H1 (cell line): Measurements from ENCODE around the gene CST9L. TPM values are rescaled to one million over a fixed set of nuclear protein-coding genes. Genes with fewer than 3 reads are reported as not detected.

Experiments
- CTCF ChIA-PET: fragments of 300-600 bp; sonication (Branson Sonifier 250); formaldehyde crosslinking; loops from one replicate; lab custom pipeline; 2021; ENCODE audit not compliant: partially characterized antibody; lab: Charles Lee
- POLR2A ChIA-PET: fragments of 300-600 bp; sonication (Branson Sonifier 250); formaldehyde crosslinking; loops from one replicate; lab custom pipeline; 2021; ENCODE audit warnings: inconsistent platforms; ENCODE audit not compliant: partially characterized antibody; lab: Charles Lee
- DNase-seq, 2 experiments: peaks; one replicate each; pipeline versions ENCODE4 v3.0.0 to v3.0.0-alpha.2; 2010 to 2022; ENCODE audit warnings: low spot score in 2 of 2, low read depth in 1 of 2, mixed read lengths in 1 of 2
- FAIRE-seq: peaks from 2 replicates; lab custom pipeline; 2011; peaks lifted over from hg19 to GRCh38; lab: Jason Lieb, UNC
- H2AFZ ChIP-seq: 2 replicates; pipeline ENCODE4 v1.8.1; 2012; ENCODE audit warnings: low read length, inconsistent platforms
- H2AK5ac ChIP-seq: 2 replicates; pipeline ENCODE4 v1.6.1; 2013; ENCODE audit warnings: low read depth, low read length
- H2BK120ac ChIP-seq: replicated peaks from 2 replicates; pipeline ENCODE3; 2013; ENCODE audit warnings: low read depth, low read length, inconsistent platforms
- H2BK12ac ChIP-seq: 2 replicates; pipeline ENCODE4 v1.6.1; 2013; ENCODE audit warnings: low read depth, low read length
- H2BK15ac ChIP-seq: 2 replicates; pipeline ENCODE4 v1.6.1; 2013; ENCODE audit warnings: low read length
- H2BK20ac ChIP-seq: 2 replicates; pipeline ENCODE4 v1.6.1; 2013; ENCODE audit warnings: low read length
- H2BK5ac ChIP-seq: 2 replicates; pipeline ENCODE4 v1.6.1; 2013; ENCODE audit warnings: low read depth, low read length
- H3K14ac ChIP-seq: 2 replicates; pipeline ENCODE4 v1.6.1; 2013; ENCODE audit warnings: inconsistent platforms; ENCODE audit not compliant: insufficient read length
- H3K18ac ChIP-seq: 2 replicates; pipeline ENCODE4 v1.6.1; 2013; ENCODE audit warnings: low read length; ENCODE audit errors: extremely low read depth
- H3K23ac ChIP-seq: 2 replicates; pipeline ENCODE4 v1.6.1; 2013; ENCODE audit warnings: inconsistent platforms; ENCODE audit not compliant: insufficient read length
- H3K23me2 ChIP-seq: 2 replicates; pipeline ENCODE4 v1.6.1; 2013; ENCODE audit warnings: low read depth, low read length
- H3K27ac ChIP-seq: 2 replicates; pipeline ENCODE4 v1.6.1; 2011; ENCODE audit warnings: low read depth, low read length, inconsistent platforms
- H3K27me3 ChIP-seq, 4 experiments: replicated peaks in 1 of 4; 1 replicate in 1 of 4; 2 replicates in 3 of 4; pipeline versions ENCODE4 v1.6.1 to v1.8.1; 2011 to 2013; ENCODE audit warnings: low read length in 3 of 4, mild to moderate bottlenecking in 3 of 4, inconsistent platforms in 2 of 4, mixed read lengths in 2 of 4, moderate library complexity in 1 of 4; ENCODE audit not compliant: control insufficient read depth in 3 of 4, insufficient read depth in 3 of 4; ENCODE audit errors: extremely low read depth in 1 of 4
- H3K36me3 ChIP-seq, 4 experiments: 2 replicates each; pipeline versions ENCODE4 v1.6.1 to v1.8.1; 2011 to 2013; ENCODE audit warnings: mild to moderate bottlenecking in 4 of 4, low read length in 3 of 4, moderate library complexity in 2 of 4, control low read depth in 1 of 4, inconsistent platforms in 1 of 4; ENCODE audit not compliant: insufficient read depth in 4 of 4, control insufficient read depth in 2 of 4
- H3K4ac ChIP-seq: replicated peaks from 2 replicates; pipeline ENCODE3; 2013; ENCODE audit warnings: low read length, low read depth, mixed read lengths, inconsistent platforms; ENCODE audit not compliant: insufficient read length
- H3K4me1 ChIP-seq, 4 experiments: replicated peaks in 1 of 4; 1 replicate in 1 of 4; 2 replicates in 3 of 4; pipeline versions ENCODE4 v1.6.1 to v1.8.1; 2011 to 2013; ENCODE audit warnings: low read length in 3 of 4, inconsistent platforms in 2 of 4, mixed read lengths in 1 of 4; ENCODE audit not compliant: insufficient read depth in 4 of 4, control insufficient read depth in 3 of 4
- H3K4me2 ChIP-seq, 2 experiments: 2 replicates each; pipeline versions ENCODE4 v1.6.1 to v1.8.1; 2011 to 2013; ENCODE audit warnings: low read depth in 2 of 2, low read length in 2 of 2, control low read depth in 1 of 2, inconsistent platforms in 1 of 2, mild to moderate bottlenecking in 1 of 2; ENCODE audit not compliant: insufficient read depth in 1 of 2
- H3K4me3 ChIP-seq, 4 experiments: fragments of 200-600, 300-600 bp in 1 of 4; sonication (generic), shearing (Covaris generic), sonication (Bioruptor Twin) in 1 of 4; 2 replicates each; pipeline versions ENCODE4 v1.5.1 to v1.8.1; 2011 to 2016; ENCODE audit warnings: low read length in 4 of 4, low read depth in 3 of 4, control low read depth in 2 of 4, inconsistent platforms in 2 of 4, mild to moderate bottlenecking in 2 of 4, mixed read lengths in 1 of 4, moderate library complexity in 1 of 4; ENCODE audit not compliant: insufficient read depth in 2 of 4; ENCODE audit errors: extremely low read depth in 1 of 4
- H3K56ac ChIP-seq: replicated peaks from 2 replicates; pipeline ENCODE3; 2013; ENCODE audit warnings: low read depth, mild to moderate bottlenecking, mixed read lengths, low read length, inconsistent platforms; ENCODE audit not compliant: insufficient read length
- H3K79me1 ChIP-seq: 2 replicates; pipeline ENCODE4 v1.6.1; 2013; ENCODE audit warnings: low read depth, low read length, control low read depth
- H3K79me2 ChIP-seq, 2 experiments: 2 replicates each; pipeline versions ENCODE4 v1.6.1 to v1.8.1; 2012 to 2013; ENCODE audit warnings: low read length in 2 of 2, mild to moderate bottlenecking in 2 of 2, inconsistent platforms in 1 of 2; ENCODE audit not compliant: insufficient read depth in 2 of 2, control insufficient read depth in 1 of 2
- H3K9ac ChIP-seq, 4 experiments: replicated peaks in 1 of 4; 1 replicate in 1 of 4; 2 replicates in 3 of 4; pipeline versions ENCODE4 v1.6.1 to v1.8.1; 2011 to 2013; ENCODE audit warnings: low read depth in 3 of 4, low read length in 3 of 4, control low read depth in 2 of 4, mild to moderate bottlenecking in 2 of 4, moderate library complexity in 2 of 4, inconsistent platforms in 1 of 4; ENCODE audit errors: extremely low read depth in 1 of 4
- H3K9me3 ChIP-seq, 2 experiments: 2 replicates each; pipeline versions ENCODE4 v1.6.1 to v1.8.1; 2012 to 2013; ENCODE audit warnings: mild to moderate bottlenecking in 2 of 2, moderate library complexity in 2 of 2, control low read depth in 1 of 2, inconsistent platforms in 1 of 2, low read depth in 1 of 2, low read length in 1 of 2, mixed read lengths in 1 of 2; ENCODE audit not compliant: insufficient read depth in 2 of 2
- H4K20me1 ChIP-seq, 2 experiments: replicated peaks in 1 of 2; 2 replicates each; pipeline versions ENCODE3 to v1.8.1; 2011 to 2013; ENCODE audit warnings: inconsistent platforms in 2 of 2, low read length in 2 of 2, mild to moderate bottlenecking in 1 of 2; ENCODE audit not compliant: insufficient read depth in 2 of 2, control insufficient read depth in 1 of 2
- H4K5ac ChIP-seq: 2 replicates; pipeline ENCODE4 v1.6.1; 2013; ENCODE audit warnings: low read length, low read depth, mixed read lengths, inconsistent platforms; ENCODE audit not compliant: insufficient read length
- H4K8ac ChIP-seq: 2 replicates; pipeline ENCODE4 v1.8.0; 2013; ENCODE audit warnings: mild to moderate bottlenecking, moderate library complexity, low read length, inconsistent platforms; ENCODE audit not compliant: insufficient read depth; ENCODE audit errors: extremely low read depth
- H4K91ac ChIP-seq: replicated peaks from 2 replicates; pipeline ENCODE3; 2013; ENCODE audit warnings: low read length, mixed read lengths, inconsistent platforms; ENCODE audit not compliant: insufficient read length
- CHD2 ChIP-seq: IDR thresholded peaks from 2 replicates; pipeline ENCODE4 v1.6.1; 2012; ENCODE audit warnings: low read length, improper control_type of control experiment
- KDM1A ChIP-seq: fragments of 200-600, 300-600 bp; sonication (generic); IDR thresholded peaks from 2 replicates; pipeline ENCODE4 v1.7.1; 2016; ENCODE audit warnings: mild to moderate bottlenecking, low read length, borderline replicate concordance
- NANOG ChIP-seq: IDR thresholded peaks from 2 replicates; pipeline ENCODE4 v1.6.1; 2011; ENCODE audit warnings: low read length, low read depth, mild to moderate bottlenecking, inconsistent platforms; ENCODE audit not compliant: insufficient read depth, poor library complexity, severe bottlenecking
- TAF1 ChIP-seq: IDR thresholded peaks from 2 replicates; pipeline ENCODE4 v1.6.1; 2011; ENCODE audit warnings: mild to moderate bottlenecking, low read depth, low read length
- TBP ChIP-seq: IDR thresholded peaks from 2 replicates; pipeline ENCODE4 v1.6.1; 2011; ENCODE audit warnings: low read depth, low read length, improper control_type of control experiment
- ZNF274 ChIP-seq: IDR thresholded peaks from 2 replicates; pipeline ENCODE4 v1.7.0; 2012; ENCODE audit warnings: low read length, borderline replicate concordance; ENCODE audit errors: extremely low read depth
- WGBS, 2 experiments: shearing (Covaris generic) in 1 of 2; methylation state at CpG; one replicate each; pipeline versions ENCODE4 v1.1.6 to v1.1.7; 2013 to 2015; ENCODE audit warnings: low lambda C conversion rate in 2 of 2, mixed read lengths in 2 of 2, inconsistent platforms in 1 of 2, low coverage in 1 of 2, missing lambda C conversion rate in 1 of 2; ENCODE audit not compliant: insufficient replicate concordance in 2 of 2, insufficient coverage in 1 of 2, insufficient read length in 1 of 2; ENCODE audit errors: extremely low coverage in 1 of 2, missing lambda C conversion rate in 1 of 2; 5-methylcytosine and 5-hydroxymethylcytosine counted together
- polyA plus RNA-seq, 7 experiments: library from polyadenylated mRNA; depleted of rRNA in 3 of 7; stranded (reverse) in 5 of 7; unstranded in 2 of 7; fragments of >200 nt in 5 of 7; fragments of 200-250 nt in 2 of 7; gene quantifications; 1 replicate in 5 of 7; 2 replicates in 1 of 7; 4 replicates in 1 of 7; pipeline versions ENCODE4 v1.2.1 to v1.2.3, GENCODE V29; 2011 to 2013; ENCODE audit warnings: missing spikeins in 2 of 7, mixed read lengths in 2 of 7
- total RNA-seq: library from RNA; stranded (reverse); fragmentation: NEBNext Ultra II Directional; extraction: Animal tissue kit (Norgen Biotek cat#: 25700); gene quantifications from 2 replicates; pipeline ENCODE4 v1.2.1, GENCODE V29; 2021
- TF ChIP-seq, protein P1 (sequence below): IDR thresholded peaks from 2 replicates; pipeline ENCODE4 v1.6.1; 2012; ENCODE audit warnings: inconsistent platforms

CST9L gene
- total and polyA plus RNA-seq, 2 of the 8 experiments (the other 6 are each of a cell fraction or from before 2014, with no cell fraction given): not detected

DNA sequence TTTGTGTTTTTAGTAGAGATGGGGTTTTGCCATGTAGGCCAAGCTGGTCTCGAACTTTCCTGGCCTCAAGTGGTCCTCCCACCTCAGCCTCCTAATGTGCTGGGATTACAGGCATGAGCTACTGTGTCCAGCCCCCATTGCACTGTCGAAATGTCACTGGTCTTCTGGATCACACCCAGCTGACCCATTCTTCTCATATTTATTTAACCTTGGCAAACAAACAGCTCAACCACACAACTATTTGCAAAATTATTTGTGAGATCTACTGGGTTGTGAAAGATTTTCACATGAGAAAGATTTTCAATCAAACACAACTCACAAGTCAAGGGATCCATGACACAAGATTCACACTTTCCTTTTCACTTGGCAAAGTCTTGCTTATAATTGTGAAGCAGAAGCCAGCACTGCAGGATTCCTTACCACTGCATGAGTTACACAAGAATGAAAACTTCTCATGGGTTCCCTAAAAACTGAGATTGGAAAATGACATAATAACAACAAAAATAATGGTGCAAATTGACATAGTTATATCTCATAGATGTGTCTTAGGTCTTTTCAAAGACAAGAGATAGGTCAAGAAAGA lies 2.0 kb upstream of the CST9L start:
- no peak for TF ChIP-seq CHD2
- TF ChIP-seq, protein P1, sequence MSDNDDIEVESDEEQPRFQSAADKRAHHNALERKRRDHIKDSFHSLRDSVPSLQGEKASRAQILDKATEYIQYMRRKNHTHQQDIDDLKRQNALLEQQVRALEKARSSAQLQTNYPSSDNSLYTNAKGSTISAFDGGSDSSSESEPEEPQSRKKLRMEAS: no peak
- TF ChIP-seq KDM1A: no peak
- no peak for TF ChIP-seq NANOG
- no peak for TF ChIP-seq TAF1
- no peak for TF ChIP-seq TBP
- no peak for TF ChIP-seq ZNF274

More for the DNA sequence above, 2.0 kb upstream of the CST9L start:
- Histone ChIP-seq H2AFZ (no peak overlapping the region), H3K14ac (no peak overlapping the region), H3K36me3 (no peaks in the 10 kb centered on the region), H3K56ac (no peak overlapping the region), H3K9me3 (no peaks in the 10 kb centered on the region), H4K5ac (no peak overlapping the region), H4K20me1 (no peaks in the 10 kb centered on the region), H2BK20ac (no peak overlapping the region), H3K79me1 (no peaks in the 10 kb centered on the region), H4K91ac (no peak overlapping the region), H3K18ac (no peak overlapping the region), H3K4ac (no peak overlapping the region), H3K4me2 (no peak overlapping the region), H3K79me2 (no peaks in the 10 kb centered on the region), H3K4me1 (no peaks in the 10 kb centered on the region; a peak in 1 of 7 replicates), H3K9ac (no peak overlapping the region), H3K27me3 (no peaks in the 10 kb centered on the region), H2BK120ac (no peak overlapping the region), H2BK5ac (no peak overlapping the region), H3K27ac (no peak overlapping the region), H3K23ac (no peak overlapping the region), H3K23me2 (no peaks in the 10 kb centered on the region), H2BK12ac (no peak overlapping the region), H4K8ac (no peak overlapping the region; the same call in 1 of the 2 replicates), H3K4me3 (no peak overlapping the region), H2AK5ac (no peak overlapping the region), H2BK15ac (no peak overlapping the region)
- CTCF ChIA-PET: interaction anchor here (0.6 to 1.9 kb wide), 4 partner anchors 34 to 128 kb away, joined by 3 to 5 read pairs (median 4); no protein-coding TSS in a partner anchor
- 95% methylated on average over 2 of the region's 2 CpGs; no CpG with 5 or more reads in 1 of the 2 experiments for WGBS, 2 experiments
- POLR2A ChIA-PET: no interaction called here
- FAIRE-seq (no peak), DNase-seq (no peak)
